HEK293 (cell line): ENCODE measurements around the gene FXYD6.

ENCODE experiments used
- CTCF ChIA-PET: fragments of 350-600 bp; formaldehyde crosslinking; extraction: SDS; loops from one replicate; lab custom pipeline; 2021; ENCODE audit warnings: antibody characterized with exemption; lab: Yijun Ruan, JAX
- POLR2A ChIA-PET: fragments of 300-600 bp; formaldehyde crosslinking; extraction: SDS; loops from one replicate; lab custom pipeline; 2020; ENCODE audit warnings: antibody characterized with exemption, inconsistent platforms; lab: Yijun Ruan, JAX
- H3K27ac ChIP-seq: fragments of 200-500 bp; sonication (Bioruptor generic); 2 replicates; pipeline ENCODE4 v1.5.1; 2014; ENCODE audit warnings: low read depth, low read length, control low read depth, inconsistent platforms; ENCODE audit errors: extremely low read depth
- H3K36me3 ChIP-seq, 2 experiments: fragments of 200-500 bp in 1 of 2; sonication (Bioruptor generic) in 1 of 2; 1 replicate in 1 of 2; 2 replicates in 1 of 2; pipeline ENCODE4 v1.5.1; 2014 to 2017; ENCODE audit warnings: inconsistent platforms in 2 of 2, low read length in 2 of 2; ENCODE audit not compliant: control insufficient read depth in 2 of 2, insufficient read depth in 1 of 2
- H3K4me1 ChIP-seq: fragments of 200-500 bp; sonication (Bioruptor generic); 2 replicates; pipeline ENCODE4 v1.5.1; 2014; ENCODE audit warnings: mild to moderate bottlenecking, low read length, inconsistent platforms; ENCODE audit not compliant: control insufficient read depth, insufficient read depth
- H3K4me3 ChIP-seq: 2 replicates; pipeline ENCODE4 v1.5.1; 2011; ENCODE audit warnings: low read depth, mild to moderate bottlenecking, control low read depth, low read length, moderate library complexity
- H3K9me3 ChIP-seq: fragments of 200-500 bp; sonication (Bioruptor generic); 2 replicates; pipeline ENCODE4 v1.5.1; 2014; ENCODE audit warnings: low read depth, low read length, inconsistent platforms; ENCODE audit not compliant: control insufficient read depth, insufficient read depth
- IKZF3 ChIP-seq: fragments of 450-650 bp; IDR thresholded peaks from 2 replicates; pipeline ENCODE4 v1.5.0; 2018; ENCODE audit warnings: missing biosample characterization, mild to moderate bottlenecking, missing genetic modification characterization, moderate library complexity
- OVOL3 ChIP-seq: fragments of 450-650 bp; formaldehyde crosslinking; IDR thresholded peaks from 2 replicates; pipeline ENCODE4 v1.5.1; 2016; ENCODE audit warnings: missing biosample characterization, missing genetic modification characterization
- TSHZ1 ChIP-seq: fragments of 450-650 bp; formaldehyde crosslinking; IDR thresholded peaks from 2 replicates; pipeline ENCODE4 v1.5.1; 2016; ENCODE audit warnings: missing biosample characterization, missing genetic modification characterization, borderline replicate concordance
- ZBTB49 ChIP-seq: fragments of 450-650 bp; formaldehyde crosslinking; IDR thresholded peaks from 2 replicates; pipeline ENCODE4 v1.5.1; 2016; ENCODE audit warnings: missing biosample characterization, missing genetic modification characterization, low read depth
- ZFP41 ChIP-seq: fragments of 450-650 bp; formaldehyde crosslinking; IDR thresholded peaks from 2 replicates; pipeline ENCODE4 v1.5.1; 2016; ENCODE audit warnings: missing biosample characterization, missing genetic modification characterization, borderline replicate concordance
- ZIC2 ChIP-seq: fragments of 450-650 bp; formaldehyde crosslinking; IDR thresholded peaks from 2 replicates; pipeline ENCODE4 v1.5.1; 2016; ENCODE audit warnings: missing biosample characterization, missing genetic modification characterization
- ZNF112 ChIP-seq: fragments of 450-650 bp; formaldehyde crosslinking; IDR thresholded peaks from 2 replicates; pipeline ENCODE4 v1.5.0; 2017; ENCODE audit warnings: missing biosample characterization, missing genetic modification characterization
- ZNF132 ChIP-seq: fragments of 450-650 bp; formaldehyde crosslinking; IDR thresholded peaks from 2 replicates; pipeline ENCODE4 v1.5.1; 2017; ENCODE audit warnings: missing biosample characterization, missing genetic modification characterization, borderline replicate concordance
- ZNF433 ChIP-seq: fragments of 450-650 bp; formaldehyde crosslinking; IDR thresholded peaks from 2 replicates; pipeline ENCODE4 v1.5.1; 2016; ENCODE audit warnings: missing biosample characterization, missing genetic modification characterization, low read depth
- ZNF629 ChIP-seq: fragments of 450-650 bp; formaldehyde crosslinking; IDR thresholded peaks from 2 replicates; pipeline ENCODE4 v1.5.1; 2017; ENCODE audit warnings: missing biosample characterization, missing genetic modification characterization
- ZNF654 ChIP-seq: fragments of 450-650 bp; formaldehyde crosslinking; IDR thresholded peaks from 2 replicates; pipeline ENCODE4 v1.5.1; 2016; ENCODE audit warnings: low read depth, missing biosample characterization, missing genetic modification characterization
- TF ChIP-seq, protein P1 (sequence below): fragments of 450-650 bp; formaldehyde crosslinking; IDR thresholded peaks from 2 replicates; pipeline ENCODE4 v1.5.1; 2016; ENCODE audit warnings: missing biosample characterization, missing genetic modification characterization
- TF ChIP-seq, protein P2 (sequence below): fragments of 450-650 bp; formaldehyde crosslinking; IDR thresholded peaks from 2 replicates; pipeline ENCODE4 v1.5.1; 2016; ENCODE audit warnings: missing biosample characterization, missing genetic modification characterization
- TF ChIP-seq, protein P3 (sequence below): fragments of 450-650 bp; formaldehyde crosslinking; IDR thresholded peaks from 2 replicates; pipeline ENCODE4 v1.5.1; 2016; ENCODE audit warnings: missing biosample characterization, missing genetic modification characterization

The FXYD6 gene

DNA sequence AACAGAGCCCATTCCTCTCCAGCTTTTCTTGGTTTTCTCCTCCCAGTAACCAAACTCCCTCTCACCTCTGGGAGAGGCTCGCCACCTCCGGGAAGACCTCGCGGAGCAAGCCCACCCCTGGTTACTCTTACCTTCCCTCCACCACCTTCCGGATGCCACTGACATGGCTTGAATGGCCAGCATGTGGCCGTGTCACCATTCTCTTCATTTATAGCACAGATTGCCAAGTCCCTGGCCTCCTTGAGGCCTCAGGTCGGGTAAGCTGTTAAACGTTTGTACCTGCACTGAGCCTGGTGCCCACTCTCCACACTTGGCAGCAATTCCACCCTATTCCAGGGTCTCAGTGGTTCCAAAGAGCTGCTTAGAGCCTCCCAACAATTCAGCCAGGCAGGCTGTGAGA lies 43.9 kb downstream of the FXYD6 start:
- H3K9me3 ChIP-seq = no peaks in the 10 kb centered on the region
- POLR2A ChIA-PET = no interaction called here
- no peaks in the 10 kb centered on the region for H3K36me3 ChIP-seq
- no peak overlapping the region for H3K4me3 ChIP-seq
- no peak overlapping the region for H3K27ac ChIP-seq
- TF ChIP-seq, protein P1, sequence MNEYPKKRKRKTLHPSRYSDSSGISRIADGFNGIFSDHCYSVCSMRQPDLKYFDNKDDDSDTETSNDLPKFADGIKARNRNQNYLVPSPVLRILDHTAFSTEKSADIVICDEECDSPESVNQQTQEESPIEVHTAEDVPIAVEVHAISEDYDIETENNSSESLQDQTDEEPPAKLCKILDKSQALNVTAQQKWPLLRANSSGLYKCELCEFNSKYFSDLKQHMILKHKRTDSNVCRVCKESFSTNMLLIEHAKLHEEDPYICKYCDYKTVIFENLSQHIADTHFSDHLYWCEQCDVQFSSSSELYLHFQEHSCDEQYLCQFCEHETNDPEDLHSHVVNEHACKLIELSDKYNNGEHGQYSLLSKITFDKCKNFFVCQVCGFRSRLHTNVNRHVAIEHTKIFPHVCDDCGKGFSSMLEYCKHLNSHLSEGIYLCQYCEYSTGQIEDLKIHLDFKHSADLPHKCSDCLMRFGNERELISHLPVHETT (tag by site-specific recombination) = no peak
- TF ChIP-seq IKZF3 (tag by site-specific recombination) = no peak
- no peaks in the 10 kb centered on the region for H3K4me1 ChIP-seq
- CTCF ChIA-PET = interaction anchor here (0.6 to 10.2 kb wide), 5 partner anchors 14 to 568 kb away, joined by 3 to 78 read pairs (median 17); no protein-coding TSS in a partner anchor

DNA sequence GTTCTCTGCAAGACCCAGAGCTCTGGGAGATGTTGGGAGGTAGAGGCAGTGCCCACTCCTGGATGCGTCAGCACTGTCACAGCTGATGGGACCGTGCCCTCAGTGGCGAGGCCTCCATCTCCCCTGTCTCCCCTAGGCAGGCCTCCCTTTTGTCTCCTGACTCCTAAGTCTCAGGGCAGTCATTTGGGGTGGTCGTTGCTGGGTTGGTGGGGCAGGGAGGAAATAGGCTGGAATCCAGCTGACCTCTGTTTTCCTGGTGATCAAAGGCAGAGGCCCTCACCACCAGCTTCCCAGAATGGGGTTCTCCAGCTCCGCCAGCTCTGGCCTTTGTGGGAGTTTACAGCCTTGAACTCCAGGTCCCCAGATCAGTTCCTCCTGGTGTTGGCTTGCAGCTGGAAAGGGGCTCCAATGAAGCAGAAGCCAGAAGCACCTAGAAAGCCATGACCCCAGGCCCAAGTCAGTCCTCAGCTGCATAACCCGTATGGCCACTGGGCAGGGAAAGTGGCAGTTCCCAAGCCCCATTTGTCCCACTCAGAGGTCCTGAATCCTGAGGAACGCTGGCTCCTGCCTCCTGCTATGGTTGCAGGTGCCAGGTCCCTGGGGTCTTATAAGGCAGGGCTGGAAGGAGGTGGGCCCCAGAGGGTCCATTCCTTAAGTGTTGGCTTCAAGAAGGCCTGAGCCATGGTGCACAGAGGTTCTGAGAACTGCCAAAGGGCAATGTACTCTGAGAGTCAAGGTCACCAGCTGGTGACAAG lies 44.6 kb downstream of the FXYD6 start:
- CTCF ChIA-PET = interaction anchor here (0.6 to 10.2 kb wide), 6 partner anchors 14 to 568 kb away, joined by 3 to 78 read pairs (median 12); no protein-coding TSS in a partner anchor

More for the DNA sequence above, 44.6 kb downstream of the FXYD6 start:
- no peak overlapping the region for H3K4me3 ChIP-seq
- H3K27ac ChIP-seq = no peak overlapping the region
- TF ChIP-seq, protein P2, sequence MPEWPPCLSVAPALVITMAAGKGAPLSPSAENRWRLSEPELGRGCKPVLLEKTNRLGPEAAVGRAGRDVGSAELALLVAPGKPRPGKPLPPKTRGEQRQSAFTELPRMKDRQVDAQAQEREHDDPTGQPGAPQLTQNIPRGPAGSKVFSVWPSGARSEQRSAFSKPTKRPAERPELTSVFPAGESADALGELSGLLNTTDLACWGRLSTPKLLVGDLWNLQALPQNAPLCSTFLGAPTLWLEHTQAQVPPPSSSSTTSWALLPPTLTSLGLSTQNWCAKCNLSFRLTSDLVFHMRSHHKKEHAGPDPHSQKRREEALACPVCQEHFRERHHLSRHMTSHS (tag by site-specific recombination) = no peak
- TF ChIP-seq ZIC2 (tag by site-specific recombination) = no peak
- TF ChIP-seq, protein P3, sequence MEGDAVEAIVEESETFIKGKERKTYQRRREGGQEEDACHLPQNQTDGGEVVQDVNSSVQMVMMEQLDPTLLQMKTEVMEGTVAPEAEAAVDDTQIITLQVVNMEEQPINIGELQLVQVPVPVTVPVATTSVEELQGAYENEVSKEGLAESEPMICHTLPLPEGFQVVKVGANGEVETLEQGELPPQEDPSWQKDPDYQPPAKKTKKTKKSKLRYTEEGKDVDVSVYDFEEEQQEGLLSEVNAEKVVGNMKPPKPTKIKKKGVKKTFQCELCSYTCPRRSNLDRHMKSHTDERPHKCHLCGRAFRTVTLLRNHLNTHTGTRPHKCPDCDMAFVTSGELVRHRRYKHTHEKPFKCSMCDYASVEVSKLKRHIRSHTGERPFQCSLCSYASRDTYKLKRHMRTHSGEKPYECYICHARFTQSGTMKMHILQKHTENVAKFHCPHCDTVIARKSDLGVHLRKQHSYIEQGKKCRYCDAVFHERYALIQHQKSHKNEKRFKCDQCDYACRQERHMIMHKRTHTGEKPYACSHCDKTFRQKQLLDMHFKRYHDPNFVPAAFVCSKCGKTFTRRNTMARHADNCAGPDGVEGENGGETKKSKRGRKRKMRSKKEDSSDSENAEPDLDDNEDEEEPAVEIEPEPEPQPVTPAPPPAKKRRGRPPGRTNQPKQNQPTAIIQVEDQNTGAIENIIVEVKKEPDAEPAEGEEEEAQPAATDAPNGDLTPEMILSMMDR (tag by site-specific recombination) = no peak
- no peak for TF ChIP-seq ZNF629 (tag by site-specific recombination)
- TF ChIP-seq ZNF112 (tag by site-specific recombination) = no peak
- no peak for TF ChIP-seq ZNF433 (tag by site-specific recombination)
- TF ChIP-seq ZNF654 (tag by site-specific recombination) = no peak
- TF ChIP-seq TSHZ1 (tag by site-specific recombination) = no peak
- TF ChIP-seq ZBTB49 (tag by site-specific recombination) = no peak
- no peak for TF ChIP-seq OVOL3
- no peak for TF ChIP-seq ZNF132
- TF ChIP-seq ZFP41 (tag by site-specific recombination) = no peak
- H3K36me3 ChIP-seq = no peaks in the 10 kb centered on the region
- no peaks in the 10 kb centered on the region for H3K4me1 ChIP-seq
- no peaks in the 10 kb centered on the region for H3K9me3 ChIP-seq
- POLR2A ChIA-PET = no interaction called here
